Midbrain (tissue), 1 donor: ENCODE measurements around the gene ZNF579.
"Not testable (repeated sequence)": the region's sequence is repeated elsewhere in the genome, so short reads cannot be mapped to it uniquely, and the experiment has no call there.

Experiments used
- DNase-seq: peaks from one replicate; lab custom pipeline; 2025; lab: John Stamatoyannopoulos, UW

ZNF579 gene

DNA sequence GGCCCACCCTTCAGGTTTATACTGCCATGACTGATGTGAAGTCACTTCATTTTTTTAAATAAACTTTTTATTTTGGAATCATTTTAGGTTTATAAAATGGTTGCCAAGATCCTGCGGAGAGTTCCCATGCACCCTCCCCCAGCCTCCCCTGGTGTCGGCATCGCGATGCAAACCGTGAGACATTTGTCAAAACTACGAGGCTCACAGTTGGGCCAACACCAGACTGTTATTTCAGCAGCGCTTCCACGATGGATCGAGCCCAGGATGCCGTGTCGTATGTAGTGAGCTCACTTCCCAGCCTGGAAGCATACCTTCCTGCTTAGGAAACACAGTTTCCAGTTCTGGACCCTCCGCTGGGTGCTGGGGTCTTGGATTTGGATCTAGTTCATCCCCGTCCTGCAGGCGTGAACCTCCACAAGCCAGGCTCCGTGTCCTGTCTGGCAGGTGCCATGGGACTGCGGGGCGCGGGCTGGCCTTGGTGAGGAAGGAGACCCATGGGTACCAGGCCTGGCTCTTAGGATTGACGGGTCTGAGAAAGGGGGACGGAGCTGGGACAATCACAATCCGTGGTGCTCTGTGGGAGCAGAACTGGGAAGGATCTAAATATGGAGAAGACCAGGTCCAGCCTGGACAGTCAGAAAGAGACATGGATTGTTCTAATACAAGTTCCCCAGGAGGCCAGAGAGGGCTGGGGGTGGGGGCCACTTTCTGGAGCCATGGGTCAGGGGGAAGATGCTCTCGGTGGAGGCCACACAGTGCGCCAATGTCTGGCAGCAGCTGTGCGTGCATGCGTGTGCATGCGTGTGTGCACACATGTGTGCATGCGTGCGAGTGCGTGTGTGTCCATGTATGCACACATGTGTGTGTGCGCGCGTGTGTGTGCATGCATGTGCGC is 41.3 kb downstream of the ZNF579 start:
- DNase-seq, result no peak

DNA sequence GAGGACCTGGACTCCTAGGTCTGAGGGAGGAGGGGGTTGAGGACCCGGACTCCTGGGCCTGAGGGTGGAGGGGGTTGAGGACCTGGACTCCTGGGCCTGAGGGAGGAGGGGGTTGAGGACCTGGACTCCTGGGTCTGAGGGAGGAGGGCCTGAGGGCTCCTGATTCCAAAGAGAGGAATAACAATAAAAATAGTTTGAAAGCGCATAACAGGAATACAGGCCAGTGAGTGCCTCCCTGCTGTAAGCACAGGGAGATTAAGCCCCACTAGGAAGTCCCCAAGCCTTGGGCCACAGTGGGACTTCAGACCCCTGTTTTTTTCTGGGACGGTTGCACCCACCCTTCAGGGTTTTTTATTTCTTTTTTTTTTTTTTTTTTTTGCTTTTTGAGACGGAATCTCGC is 42.5 kb downstream of the ZNF579 start:
- no peak for DNase-seq

DNA sequence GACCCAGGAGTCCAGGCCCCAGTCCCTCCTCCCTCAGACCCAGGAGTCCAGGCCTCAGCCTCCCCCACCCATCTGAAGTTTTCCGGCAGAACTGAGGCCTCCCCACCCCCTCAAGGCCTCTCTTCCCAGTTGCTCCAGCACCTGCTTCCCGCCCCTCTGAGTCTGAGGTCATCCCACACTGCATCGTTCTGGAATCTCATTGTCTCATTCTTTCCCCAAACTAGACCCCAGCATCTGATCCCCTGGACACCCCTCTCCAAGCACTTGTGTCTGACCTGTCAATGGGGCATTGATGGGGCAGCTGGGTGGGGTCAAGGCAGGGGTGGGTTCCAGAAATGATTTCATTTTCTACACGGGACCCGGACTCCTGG is 42.9 kb downstream of the ZNF579 start:
- DNase-seq, result no peak

DNA sequence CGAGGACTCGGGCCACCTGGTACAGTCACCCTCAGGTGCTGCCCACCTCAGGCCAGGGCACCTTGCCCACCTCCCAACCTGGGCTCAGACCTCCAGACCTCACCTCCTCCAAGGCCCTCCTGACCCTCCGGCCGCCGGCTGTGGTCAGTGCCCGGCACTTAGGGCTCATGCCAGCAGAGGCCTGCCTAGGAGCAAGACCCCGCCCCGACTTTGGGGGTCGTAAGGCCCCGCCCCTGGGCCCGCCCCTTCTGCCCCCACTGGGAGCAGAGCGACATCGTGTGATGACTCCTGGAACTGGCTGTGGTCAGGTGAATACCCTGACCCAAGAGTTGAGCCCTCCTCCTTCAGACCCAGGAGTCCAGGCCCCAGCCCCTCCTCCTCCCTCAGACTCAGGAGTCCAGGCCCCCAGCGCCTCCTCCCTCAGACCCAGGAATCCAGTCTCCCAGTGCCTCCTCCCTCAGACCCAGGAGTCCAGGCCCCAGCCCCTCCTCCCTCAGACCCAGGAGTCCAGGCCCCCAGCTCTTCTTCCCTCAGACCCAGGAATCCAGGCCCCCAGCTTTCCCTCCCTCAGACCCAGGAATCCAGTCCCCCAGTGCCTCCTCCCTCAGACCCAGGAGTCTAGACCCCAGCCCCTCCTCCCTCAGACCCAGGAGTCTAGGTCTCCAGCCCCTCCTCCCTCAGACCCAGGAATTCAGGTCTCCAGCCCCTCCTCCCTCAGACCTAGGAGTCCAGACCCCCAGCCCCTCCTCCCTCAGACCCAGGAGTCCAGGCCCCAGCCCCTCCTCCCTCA is 43.5 kb downstream of the ZNF579 start, which contains the start of gene SBK2:
Gene SBK2 (minus strand): TSS at position 183 of the 790 bp plus-strand sequence. CDS start 839 bp downstream, outside the sequence.
- DNase-seq, result no peak

DNA sequence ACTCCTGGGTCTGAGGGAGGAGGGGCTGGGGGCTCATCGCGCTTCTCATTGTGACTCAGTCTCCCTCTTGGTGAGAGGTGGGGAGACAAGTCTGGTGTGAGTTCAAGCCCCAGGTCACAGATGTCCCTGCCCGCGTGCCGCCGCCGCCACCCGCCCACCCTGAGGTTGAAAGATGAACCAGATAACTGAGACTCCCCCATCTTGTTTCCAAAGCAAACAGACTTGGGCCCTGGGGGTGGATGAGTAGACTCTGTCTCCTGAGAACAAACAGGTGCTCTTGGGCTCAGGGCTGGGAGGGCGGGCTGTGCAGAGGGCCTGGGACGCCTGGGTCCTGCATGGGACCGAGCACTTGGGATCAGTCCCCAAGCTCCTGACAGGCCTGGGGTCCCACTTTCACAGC is 44.3 kb downstream of the ZNF579 start:
- DNase-seq, result no peak

DNA sequence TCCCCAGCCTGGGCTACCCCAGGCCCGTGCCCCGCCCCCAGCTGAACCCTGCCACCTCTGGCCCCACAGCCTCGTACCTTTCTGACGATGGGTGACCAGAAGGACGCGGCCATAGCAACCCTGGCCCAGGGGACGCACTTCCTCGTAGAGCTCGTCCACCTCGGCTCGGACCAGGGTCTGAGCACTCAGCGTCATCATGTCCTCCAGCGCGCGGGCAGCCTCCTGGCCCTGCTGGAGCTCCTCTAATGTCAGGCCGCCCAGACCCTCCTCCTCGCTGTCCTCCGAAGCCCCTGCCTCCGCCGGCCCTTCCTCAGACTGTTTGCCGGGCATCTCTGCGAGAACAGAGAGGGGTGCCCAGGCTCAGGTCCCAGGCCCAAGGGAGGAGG is 44.7 kb downstream of the ZNF579 start:
- no peak for DNase-seq

DNA sequence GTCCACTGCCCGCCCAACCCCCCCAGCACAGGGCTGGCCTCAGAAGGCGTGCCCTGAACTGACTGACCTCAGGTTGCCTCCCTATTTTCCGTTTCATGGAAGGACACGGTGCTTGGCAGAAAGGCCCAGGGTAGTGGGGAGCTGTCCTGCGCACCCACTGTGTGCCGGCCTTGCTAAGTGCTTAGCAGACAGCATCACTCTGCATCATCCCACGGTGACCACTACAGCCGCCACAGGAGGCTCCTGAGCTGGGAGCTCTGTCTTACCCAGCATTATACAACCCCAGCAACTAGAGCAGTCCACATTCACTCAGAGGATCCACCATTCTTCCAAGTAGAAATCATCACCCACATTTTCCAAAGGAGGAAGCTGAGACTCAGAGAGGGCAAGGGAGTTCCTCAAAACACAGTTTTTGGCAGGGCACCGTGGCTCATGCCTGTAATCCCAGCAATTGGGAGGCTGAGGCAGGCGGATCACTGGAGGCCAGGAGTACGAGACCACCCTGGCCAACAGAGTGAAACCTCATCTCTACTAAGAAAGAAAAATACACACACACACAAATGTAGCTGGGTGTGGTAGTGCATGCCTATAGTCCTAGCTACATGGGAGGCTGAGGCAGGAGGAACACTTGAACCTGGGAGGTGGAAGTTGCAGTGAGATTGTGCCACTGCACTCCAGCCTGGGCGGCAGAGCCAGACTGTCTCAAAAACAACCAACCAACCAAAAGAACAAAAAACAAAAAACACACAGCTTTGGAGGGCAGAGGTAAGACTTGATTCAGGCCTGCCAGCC is 45.3 kb downstream of the ZNF579 start:
- DNase-seq, result no peak

DNA sequence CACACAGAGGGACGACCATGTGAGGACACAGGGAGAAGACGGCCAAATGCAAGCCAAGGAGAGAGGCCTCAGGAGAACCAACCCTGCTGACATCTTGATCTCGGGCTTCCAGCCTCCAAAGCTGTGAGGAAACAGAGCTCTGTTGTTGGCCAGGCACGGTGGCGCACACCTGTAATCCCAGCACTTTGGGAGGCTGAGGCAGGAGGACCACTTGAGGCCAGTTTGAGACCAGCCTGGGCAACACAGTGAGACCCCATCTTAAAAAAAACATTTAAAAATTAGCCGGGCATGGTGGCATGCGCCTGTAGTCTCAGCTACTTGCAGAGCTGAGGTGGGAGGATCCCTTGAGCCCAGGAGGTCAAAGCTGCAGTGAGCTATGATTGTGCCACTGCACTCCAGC is 46.4 kb downstream of the ZNF579 start:
- not testable (repeated sequence) for DNase-seq

DNA sequence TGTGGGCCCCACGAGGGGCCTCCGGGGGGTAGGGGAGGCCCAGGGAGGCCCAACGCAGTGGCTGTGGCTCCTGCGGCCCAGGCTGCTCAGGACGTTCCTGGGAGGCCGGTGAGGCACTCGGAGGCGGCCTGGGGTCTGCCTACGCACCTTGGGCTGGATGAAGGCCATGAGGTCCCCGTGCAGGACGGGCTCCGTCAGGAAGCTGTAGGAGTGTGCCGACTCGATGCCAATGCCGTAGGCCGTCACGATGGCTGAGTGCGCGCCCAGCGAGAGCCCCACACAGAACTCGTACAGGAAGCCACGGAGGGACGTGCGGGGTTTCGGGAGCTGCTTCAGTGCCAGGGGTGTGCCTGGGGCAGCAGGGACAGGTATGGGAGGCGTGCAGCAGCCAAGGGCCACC is 49.7 kb downstream of the ZNF579 start:
- DNase-seq, result no peak

DNA sequence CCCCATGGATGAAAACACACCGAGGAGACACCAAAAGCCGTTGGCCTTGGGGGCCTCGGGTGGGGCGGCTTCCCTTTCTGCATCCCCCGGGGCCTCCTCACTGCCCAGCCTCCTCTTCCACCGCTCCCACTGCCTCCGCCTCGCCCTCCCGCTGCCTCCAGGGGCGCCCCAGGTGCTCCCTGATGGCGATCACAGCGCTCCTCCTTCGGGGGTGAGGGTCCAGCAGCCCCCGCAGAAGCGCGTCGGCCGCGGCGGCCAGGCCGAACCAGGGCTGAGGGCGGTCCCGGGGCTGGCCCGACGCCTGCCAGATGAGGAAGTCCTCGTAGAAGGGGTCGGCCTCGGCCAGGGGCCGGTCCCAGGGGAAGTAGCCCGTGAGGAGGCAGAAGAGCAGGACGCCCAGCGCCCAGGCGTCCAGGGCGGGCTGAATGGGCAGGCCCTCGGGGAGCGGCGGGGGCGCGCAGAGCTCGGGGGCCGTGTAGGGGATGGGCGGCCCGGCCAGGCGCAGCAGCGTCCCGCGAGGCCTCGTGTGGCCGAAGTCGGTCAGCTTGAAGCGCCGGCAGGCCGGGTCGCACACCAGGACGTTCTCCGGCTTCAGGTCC is 50.9 kb downstream of the ZNF579 start:
- DNase-seq, result no peak

DNA sequence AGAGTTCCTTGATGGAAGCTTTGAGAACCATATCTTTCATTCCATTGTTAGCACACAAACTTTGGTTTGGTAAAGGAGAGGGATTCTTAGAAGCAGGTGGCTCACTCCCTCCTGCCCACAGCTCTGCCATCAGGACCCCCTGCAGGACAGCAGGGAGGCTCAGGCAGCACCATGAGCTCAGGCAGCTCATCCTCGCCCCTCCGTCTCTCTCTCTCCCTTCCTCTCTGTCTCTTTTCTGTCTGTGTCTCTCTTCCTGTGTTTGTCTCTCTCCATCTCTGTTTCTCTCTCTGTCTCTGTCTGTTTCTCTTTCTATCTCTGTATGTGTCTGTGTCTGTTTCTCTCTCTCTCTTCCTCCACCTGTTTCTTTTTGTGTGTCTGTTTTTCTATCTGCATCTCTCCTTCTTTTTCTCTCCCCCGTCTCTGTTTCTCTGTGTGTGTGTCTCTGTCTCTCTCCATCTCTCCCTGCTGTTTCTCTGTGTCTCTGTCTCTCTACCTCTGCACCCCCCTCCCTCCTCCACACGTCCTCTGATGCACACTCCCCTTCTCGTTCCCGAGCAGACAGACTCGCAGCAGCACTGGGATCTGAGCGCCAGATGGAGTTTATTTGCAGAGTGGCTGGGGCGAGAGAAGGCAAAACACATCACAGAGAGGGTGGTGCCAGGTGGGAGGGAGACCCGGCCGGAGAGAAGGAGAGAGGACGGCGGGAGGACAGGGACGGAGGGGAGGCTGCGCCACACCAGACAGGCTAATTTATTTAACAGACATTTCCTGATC is 52.4 kb downstream of the ZNF579 start:
- DNase-seq, result no peak

DNA sequence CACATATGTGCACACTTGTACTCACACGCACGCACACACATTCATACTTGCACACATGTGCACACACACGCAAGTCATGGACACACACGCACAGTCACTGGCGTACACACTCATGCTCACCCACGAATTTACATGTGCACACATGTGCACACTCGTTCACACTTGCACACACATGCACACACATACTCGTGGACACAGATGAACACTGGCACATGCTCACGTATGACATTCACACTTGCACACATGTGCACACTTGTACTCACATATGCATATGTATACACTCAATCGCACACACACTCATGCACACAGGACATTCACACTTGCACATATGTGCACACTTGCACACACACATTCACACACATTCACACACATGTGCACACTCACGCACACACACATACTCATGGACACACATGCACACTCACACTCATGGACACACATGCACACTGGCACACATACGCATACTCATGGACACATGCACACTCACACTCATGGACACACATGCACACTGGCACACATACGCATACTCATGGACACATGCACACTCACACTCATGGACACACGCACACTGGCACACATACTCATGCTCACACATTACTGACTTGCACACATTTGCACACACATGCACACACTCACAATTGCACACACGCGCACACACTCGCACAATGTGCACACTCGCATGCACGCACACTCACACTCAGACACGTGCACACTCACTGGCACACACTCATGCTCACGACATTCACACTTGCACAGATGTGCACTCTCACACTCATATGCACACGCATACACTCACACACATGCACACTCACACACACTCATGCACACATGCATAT is 53.2 kb downstream of the ZNF579 start:
- DNase-seq, result no peak
